AG10803 (cell line): ENCODE results near the gene DLX2.

Source experiments
- DNase-seq: peaks from one replicate; pipeline ENCODE4 v3.0.0; 2010; ENCODE audit warnings: low read depth
- H3K4me3 ChIP-seq: 2 replicates; pipeline ENCODE4 v1.5.1; 2011; ENCODE audit warnings: mild to moderate bottlenecking, low read length, control low read depth
- TF ChIP-seq, protein P1 (sequence below): conservative IDR thresholded peaks from 2 replicates; pipeline ENCODE4 v1.5.1; 2011; ENCODE audit warnings: mild to moderate bottlenecking, low read length, control low read depth, inconsistent platforms

The DLX2 gene

DNA sequence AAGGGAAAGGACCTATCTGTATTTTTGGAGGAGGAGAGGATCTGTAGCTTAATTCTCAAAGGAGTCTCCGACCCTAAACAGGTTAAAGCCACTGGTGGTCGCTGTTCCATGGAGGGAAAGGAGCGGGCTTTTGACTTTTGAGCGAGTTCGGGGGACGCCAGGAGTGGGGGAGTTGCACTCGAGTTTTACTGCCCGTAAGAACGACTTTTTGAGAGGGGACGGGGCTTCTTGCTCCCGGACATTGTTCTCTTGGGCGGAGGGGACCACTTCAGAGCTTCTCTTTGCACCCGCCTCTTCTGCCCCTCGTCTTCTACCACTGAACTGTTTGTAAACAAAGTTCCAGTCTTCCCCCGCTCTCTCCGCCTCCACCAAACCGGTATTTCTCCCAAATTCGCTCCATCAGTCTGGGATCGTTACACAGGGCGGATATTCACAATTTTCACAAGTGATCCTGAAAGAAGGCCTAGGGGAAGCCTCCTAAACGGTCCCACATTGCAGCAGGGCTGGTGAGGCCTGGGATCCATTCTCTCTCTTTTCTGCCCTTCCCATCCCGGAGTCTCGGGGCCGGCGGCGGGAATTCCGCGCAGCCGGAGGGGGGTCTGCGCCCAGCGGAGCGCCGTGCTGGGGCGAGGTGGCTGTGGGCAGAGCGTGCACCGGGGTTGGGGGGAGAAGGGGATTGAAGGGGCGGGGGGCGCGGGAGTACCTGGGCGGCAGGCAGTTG lies 6.6 kb downstream of the DLX2 start:
- peak overlapping the region; percentile 76 for H3K4me3 ChIP-seq
- no peak for DNase-seq
- TF ChIP-seq, protein P1, sequence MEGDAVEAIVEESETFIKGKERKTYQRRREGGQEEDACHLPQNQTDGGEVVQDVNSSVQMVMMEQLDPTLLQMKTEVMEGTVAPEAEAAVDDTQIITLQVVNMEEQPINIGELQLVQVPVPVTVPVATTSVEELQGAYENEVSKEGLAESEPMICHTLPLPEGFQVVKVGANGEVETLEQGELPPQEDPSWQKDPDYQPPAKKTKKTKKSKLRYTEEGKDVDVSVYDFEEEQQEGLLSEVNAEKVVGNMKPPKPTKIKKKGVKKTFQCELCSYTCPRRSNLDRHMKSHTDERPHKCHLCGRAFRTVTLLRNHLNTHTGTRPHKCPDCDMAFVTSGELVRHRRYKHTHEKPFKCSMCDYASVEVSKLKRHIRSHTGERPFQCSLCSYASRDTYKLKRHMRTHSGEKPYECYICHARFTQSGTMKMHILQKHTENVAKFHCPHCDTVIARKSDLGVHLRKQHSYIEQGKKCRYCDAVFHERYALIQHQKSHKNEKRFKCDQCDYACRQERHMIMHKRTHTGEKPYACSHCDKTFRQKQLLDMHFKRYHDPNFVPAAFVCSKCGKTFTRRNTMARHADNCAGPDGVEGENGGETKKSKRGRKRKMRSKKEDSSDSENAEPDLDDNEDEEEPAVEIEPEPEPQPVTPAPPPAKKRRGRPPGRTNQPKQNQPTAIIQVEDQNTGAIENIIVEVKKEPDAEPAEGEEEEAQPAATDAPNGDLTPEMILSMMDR = peak; percentile 39

GRCh38 chr2:172095146-172095904 lies 7.4 kb downstream of the DLX2 start:
- TF ChIP-seq, protein P1 = no peak
- DNase-seq = peak; percentile 95

GRCh38 chr2:172094294-172095145 lies 8.2 kb downstream of the DLX2 start:
- H3K4me3 ChIP-seq = peak overlapping the region; percentile 76
- DNase-seq = no peak
- TF ChIP-seq, protein P1 = no peak

More at GRCh38 chr2:172095146-172095904, 7.4 kb downstream of the DLX2 start:
- peak overlapping the region; percentile 76 for H3K4me3 ChIP-seq

DNA sequence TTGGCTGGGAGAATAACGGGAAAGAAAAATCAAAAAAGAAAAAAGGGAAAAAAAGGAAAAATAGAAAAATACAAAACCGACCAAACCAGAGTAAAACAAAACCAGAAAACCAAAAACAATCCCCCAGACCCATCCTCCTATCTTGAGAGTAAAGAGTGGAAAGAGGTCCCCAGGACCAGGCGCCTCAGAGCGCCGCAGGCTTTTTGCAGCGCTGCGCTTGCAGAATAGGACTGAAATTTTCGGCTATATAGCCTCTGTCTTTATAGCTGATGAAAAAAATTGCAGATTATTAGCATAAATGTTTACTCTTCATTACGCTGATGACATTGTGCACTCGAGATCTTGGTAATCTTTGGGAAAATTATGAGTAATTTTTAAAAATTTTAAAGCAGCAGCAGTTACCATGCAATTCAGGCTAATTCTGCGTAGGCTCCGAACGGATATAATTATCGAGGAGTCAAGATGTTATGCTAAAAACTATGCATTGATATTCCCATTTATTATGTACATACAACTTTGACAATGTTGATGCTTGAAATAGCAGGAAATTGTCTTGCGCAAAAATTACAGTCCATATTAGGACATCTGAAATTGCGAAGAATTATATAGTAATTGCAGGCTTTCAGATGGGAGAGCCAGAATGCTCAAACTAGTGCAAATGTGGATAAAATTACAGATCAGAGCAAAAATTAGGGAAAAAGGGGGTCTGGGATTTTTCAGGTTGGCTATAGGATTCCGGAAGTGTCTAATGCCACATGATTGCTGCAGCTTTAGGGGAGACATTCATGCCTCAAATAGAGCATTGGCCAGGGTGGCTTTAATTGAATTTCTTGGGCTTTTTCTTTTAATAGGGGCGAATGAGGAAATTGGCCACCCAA lies 9.0 kb downstream of the DLX2 start:
- DNase-seq = no peak
- TF ChIP-seq, protein P1 = no peak
- peak overlapping the region; percentile 76 for H3K4me3 ChIP-seq

DNA sequence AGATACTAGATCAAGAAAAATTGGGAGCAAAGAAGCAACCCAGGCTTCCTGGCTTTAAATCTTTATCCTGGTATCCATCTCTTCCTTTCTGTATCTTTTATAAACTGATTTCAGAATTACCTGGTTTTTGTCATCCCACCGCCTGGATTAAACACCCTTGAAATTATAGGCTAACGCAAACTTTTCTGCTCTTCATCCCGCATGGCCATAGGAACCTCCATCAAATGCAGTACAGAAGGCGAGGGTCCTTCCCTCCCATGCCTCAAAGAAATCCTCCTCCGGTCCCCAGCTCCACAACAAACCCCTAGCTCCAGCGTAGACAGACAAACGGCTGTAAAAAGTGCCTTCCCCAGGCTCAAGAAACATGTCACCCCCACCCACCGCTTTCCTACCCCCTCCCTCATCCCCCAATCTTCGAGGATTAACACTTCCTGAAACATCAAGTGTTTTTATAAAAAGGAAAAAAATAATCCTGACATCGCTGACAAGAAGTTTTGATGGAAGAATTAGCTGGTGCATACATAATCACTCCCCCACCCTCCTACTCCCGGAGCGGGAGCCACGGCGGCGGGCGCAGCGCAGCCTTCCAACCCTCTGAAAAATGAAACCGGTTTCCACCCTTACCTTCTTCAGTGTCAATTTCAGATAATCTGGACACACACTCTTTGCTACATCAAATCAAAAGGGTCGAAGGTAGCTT lies 9.8 kb downstream of the DLX2 start:
- TF ChIP-seq, protein P1 = no peak

More for the DNA sequence above, 9.8 kb downstream of the DLX2 start:
- DNase-seq = no peak
- peak overlapping the region; percentile 24 for H3K4me3 ChIP-seq
